SKM-1 treated with dmso at 0.1 percent for 144 hours (cell line): ENCODE results near the gene CD1D.
"Not testable (repeated sequence)": the region's sequence is repeated elsewhere in the genome, so short reads cannot be mapped to it uniquely, and the experiment has no call there.

Experiments
- DNase-seq: peaks from one replicate; lab custom pipeline; 2025; ENCODE audit not compliant: unreplicated experiment; lab: John Stamatoyannopoulos, UW

The CD1D gene

GRCh38 chr1:158175915-158176314 lies 4.8 kb upstream of the CD1D start:
- not testable (repeated sequence) for DNase-seq

- DNase-seq, result no peak
Observed at GRCh38 chr1:158176399-158176798, 4.3 kb upstream of the CD1D start.

- not testable (repeated sequence) for DNase-seq
Observed at GRCh38 chr1:158176849-158177699, 3.6 kb upstream of the CD1D start.

- no peak for DNase-seq
Observed at GRCh38 chr1:158177700-158178450, 2.8 kb upstream of the CD1D start.

GRCh38 chr1:158179301-158180041 lies 1.2 kb upstream of the CD1D start:
- peak; percentile 87 for DNase-seq

GRCh38 chr1:158181577-158181922 lies 855 bp downstream of the CD1D start:
- DNase-seq, result no peak

- peak; percentile 96 for DNase-seq
Observed at GRCh38 chr1:158185770-158186169, 5.1 kb downstream of the CD1D start.

GRCh38 chr1:158186180-158186579 lies 5.5 kb downstream of the CD1D start:
- DNase-seq, result no peak

GRCh38 chr1:158188611-158189010 lies 7.9 kb downstream of the CD1D start:
- DNase-seq, result no peak

GRCh38 chr1:158189624-158190023 lies 8.9 kb downstream of the CD1D start:
- no peak for DNase-seq

GRCh38 chr1:158191299-158191698 lies 10.6 kb downstream of the CD1D start:
- DNase-seq, result no peak

GRCh38 chr1:158196461-158196860 lies 15.8 kb downstream of the CD1D start:
- DNase-seq, result no peak

GRCh38 chr1:158199849-158200248 lies 19.2 kb downstream of the CD1D start:
- no peak for DNase-seq

- no peak for DNase-seq
Observed at GRCh38 chr1:158200527-158200926, 19.8 kb downstream of the CD1D start.

GRCh38 chr1:158203693-158204457 lies 23.2 kb downstream of the CD1D start:
- DNase-seq, result peak; percentile 83

GRCh38 chr1:158204458-158204827 lies 23.7 kb downstream of the CD1D start:
- DNase-seq, result no peak

- DNase-seq, result no peak
Observed at GRCh38 chr1:158208586-158209116, 28.0 kb downstream of the CD1D start.

- no peak for DNase-seq
Observed at GRCh38 chr1:158212320-158212719, 31.6 kb downstream of the CD1D start.

- DNase-seq, result not testable (repeated sequence)
Observed at GRCh38 chr1:158223445-158223844, 42.8 kb downstream of the CD1D start.

- no peak for DNase-seq
Observed at GRCh38 chr1:158227904-158228623, 47.4 kb downstream of the CD1D start.
